Astrocyte of the cerebellum (primary cell): ENCODE measurements around the gene APPBP2.

Source experiments
- DNase-seq: peaks from one replicate; pipeline ENCODE4 v3.0.0-alpha.2; 2011; ENCODE audit warnings: low read depth
- H3K4me3 ChIP-seq: 2 replicates; pipeline ENCODE4 v1.5.1; 2011; ENCODE audit warnings: mild to moderate bottlenecking, low read depth, low read length, moderate library complexity
- CTCF ChIP-seq: IDR thresholded peaks from 2 replicates; pipeline ENCODE4 v1.5.1; 2012; ENCODE audit warnings: low read length, low read depth, moderate library complexity, mild to moderate bottlenecking; ENCODE audit errors: missing control alignments
- in situ Hi-C: cut with HindIII; loops from 2 replicates; pipeline ENCODE4 v1.10.0; 2017; ENCODE audit warnings: low sequenced_read_pairs

The APPBP2 gene

GRCh38 chr17:60410001-60410400 is 116.0 kb downstream of the APPBP2 start:
- no peak for DNase-seq
- no peak for TF ChIP-seq CTCF
- in situ Hi-C loops = loop anchor here (25.0 kb wide), 1 partner anchor 102 kb away; no protein-coding TSS in a partner anchor
- no peak overlapping the region for H3K4me3 ChIP-seq

GRCh38 chr17:60406887-60407286 is 119.2 kb downstream of the APPBP2 start:
- no peak overlapping the region for H3K4me3 ChIP-seq
- in situ Hi-C loops = loop anchor here (25.0 kb wide), 1 partner anchor 105 kb away; no protein-coding TSS in a partner anchor
- no peak for TF ChIP-seq CTCF
- no peak for DNase-seq

- no peak for DNase-seq
- no peak for TF ChIP-seq CTCF
- in situ Hi-C loops = loop anchor here (25.0 kb wide), 1 partner anchor 108 kb away; no protein-coding TSS in a partner anchor
- H3K4me3 ChIP-seq = no peak overlapping the region
Measured at GRCh38 chr17:60403962-60404361, 122.1 kb downstream of the APPBP2 start.

- in situ Hi-C loops = loop anchor here (25.0 kb wide), 1 partner anchor 109 kb away; no protein-coding TSS in a partner anchor
- DNase-seq = no peak
- H3K4me3 ChIP-seq = no peak overlapping the region
- no peak for TF ChIP-seq CTCF
Measured at GRCh38 chr17:60403523-60403810, 122.6 kb downstream of the APPBP2 start.

- in situ Hi-C loops = loop anchor here (25.0 kb wide), 1 partner anchor 110 kb away; no protein-coding TSS in a partner anchor
- no peak for TF ChIP-seq CTCF
- no peak for DNase-seq
- H3K4me3 ChIP-seq = no peak overlapping the region
Measured at GRCh38 chr17:60401819-60402218, 124.2 kb downstream of the APPBP2 start.

GRCh38 chr17:60398227-60398959 is 127.6 kb downstream of the APPBP2 start:
- in situ Hi-C loops = no loop called here
- no peak overlapping the region for H3K4me3 ChIP-seq
- no peak for TF ChIP-seq CTCF
- DNase-seq = no peak
